ENCODE data around the gene CDC42SE2.

- TF ChIP-seq GRHL2 (CRISPR knock-in tag; IDR thresholded peaks at IDR 0.05; ENCODE audit: insufficient replicate concordance, severe bottlenecking), result no peak
- TF ChIP-seq CTCF (IDR thresholded peaks at IDR 0.05), result no peak
- TF ChIP-seq ATF3 (CRISPR knock-in tag; conservative IDR thresholded peaks at IDR 0.05), result no peak
- no peak for TF ChIP-seq SP1 (CRISPR knock-in tag; conservative IDR thresholded peaks at IDR 0.05)
- no peak for TF ChIP-seq MAX (CRISPR knock-in tag; IDR thresholded peaks at IDR 0.05)
- TF ChIP-seq NFE2L1 (CRISPR knock-in tag; IDR thresholded peaks at IDR 0.05), result no peak
- TF ChIP-seq ZNF512 (CRISPR knock-in tag; IDR thresholded peaks at IDR 0.05; ENCODE audit: borderline replicate concordance), result no peak
- TF ChIP-seq ZNF138 (CRISPR knock-in tag; conservative IDR thresholded peaks at IDR 0.05), result no peak
Measured at GRCh38 chr5:131281133-131281867, 17.4 kb downstream of the CDC42SE2 start.
